Heart left ventricle (tissue), 16 donors: ENCODE measurements around the gene CABYR. TPM values are rescaled to one million over a fixed set of nuclear protein-coding genes. Genes with fewer than 3 reads are reported as not detected.

Experiments used
- ATAC-seq, 4 donors: fragments of 200-7000 bp; cut with Tn5 transposase; one replicate each; pipeline ENCODE4 v1.9.1; 2020 to 2022; ENCODE audit warnings: moderate library complexity in 4 of 4, mild to moderate bottlenecking in 3 of 4, moderate number of reproducible peaks in 1 of 4
- DNase-seq, 5 donors: peaks; one replicate each; pipeline ENCODE4 v3.0.0-alpha.2; 2020
- H3K27ac ChIP-seq, 12 donors: fragments of 200-600 bp; sonication (generic) in 4 of 12; one replicate each; pipeline versions ENCODE4 v1.5.0 to v1.8.0; 2016 to 2022; ENCODE audit warnings: mild to moderate bottlenecking in 2 of 12
- H3K27me3 ChIP-seq, 9 donors: fragments of 200-600 bp; sonication (generic) in 2 of 9; one replicate each; pipeline versions ENCODE4 v1.5.1 to v1.8.0; 2016 to 2022; ENCODE audit warnings: mild to moderate bottlenecking in 3 of 9
- H3K36me3 ChIP-seq, 9 donors: fragments of 200-600 bp; sonication (generic) in 2 of 9; one replicate each; pipeline versions ENCODE4 v1.5.0 to v1.8.0; 2018 to 2022; ENCODE audit warnings: mild to moderate bottlenecking in 2 of 9
- H3K4me1 ChIP-seq, 12 donors: fragments of 200-600 bp; sonication (generic) in 4 of 12; one replicate each; pipeline versions ENCODE4 v1.5.0 to v1.8.0; 2016 to 2022; ENCODE audit warnings: mild to moderate bottlenecking in 3 of 12
- H3K4me3 ChIP-seq, 12 donors: fragments of 200-600 bp; sonication (generic) in 4 of 12; one replicate each; pipeline versions ENCODE4 v1.5.0 to v1.8.0; 2017 to 2022; ENCODE audit warnings: mild to moderate bottlenecking in 9 of 12, moderate library complexity in 4 of 12
- H3K9me3 ChIP-seq, 12 donors: fragments of 200-600 bp; sonication (generic) in 4 of 12; one replicate each; pipeline versions ENCODE4 v1.5.0 to v1.8.0; 2016 to 2022; ENCODE audit warnings: mild to moderate bottlenecking in 1 of 12
- CTCF ChIP-seq, 12 donors: fragments of 200-600 bp; sonication (generic) in 4 of 12; IDR thresholded peaks; one replicate each; pipeline versions ENCODE4 v1.5.0 to v1.8.0; 2018 to 2022; ENCODE audit warnings: antibody characterized with exemption in 12 of 12, mild to moderate bottlenecking in 5 of 12
- POLR2A ChIP-seq, 2 donors: fragments of 450-650 bp; IDR thresholded peaks; one replicate each; pipeline ENCODE4 v1.6.1; 2017; ENCODE audit warnings: antibody characterized with exemption in 2 of 2, mild to moderate bottlenecking in 2 of 2, moderate library complexity in 2 of 2
- WGBS, 4 donors: extraction: QIAGEN DNeasy Blood & Tissue Kit in 2 of 4; methylation state at CpG; one replicate each; pipeline versions ENCODE4 v1.1.5 to v1.1.7; 2013 to 2018; 5-methylcytosine and 5-hydroxymethylcytosine counted together
- intact Hi-C, 10 donors: fragments of 100-400 bp; cut with DNase I; formaldehyde crosslinking; loops; one replicate each; pipeline versions ENCODE4 v1.11.1 to v1.14.2; 2022
- polyA plus RNA-seq, 2 donors: library from polyadenylated mRNA; stranded (reverse); fragments of 200-250 nt; gene quantifications; one replicate each; pipeline ENCODE4 v1.2.3, GENCODE V29; 2013
- total RNA-seq, 9 donors: library from RNA; depleted of rRNA in 2 of 9; stranded (reverse); fragments of >200 nt in 2 of 9; fragmentation: NEBNext Ultra II Directional in 3 of 9; extraction: Animal tissue kit (Norgen Biotek cat#: 25700) in 3 of 9; gene quantifications; one replicate each; pipeline versions ENCODE4 v1.1.0 to v1.2.4, GENCODE V29; 2016 to 2023
- donor health status: ischemic (EF 13 %, LVEDD 7.1; RV severe dilation, severe dysfunction).
- donor health status: healthy with polysubstance abuse.
- donor health status: DM: no; HTN: yes; CAD: no.
- donor health status: DM: no; HTN: no; CAD: no.
- donor health status: ischemic (EF 25% LVEDD 6.9; RV normal size, moderate dysfunction).
- donor health status: ischemic (EF 25% LVEDD 5.7; RV mildly dilated, moderate dysfunction).
- donor health status: healthy.
- donor health status: DM: yes; HTN: yes; CAD: no.
- donor health status: ischemic (EF 35%, LVEDD 5.7; RV mildly dilated, moderate dysfunction).
- donor health status: nonischemic (EF 11% LVEDD 7.7; RV severe dilation, severe dysfunction).
- donor health status: DM: yes; HTN: yes; CAD: no.
- donor health status: PGD.
- donor health status: ischemic (EF 29% LVEDD 5.4; RV normal size, mild dysfunction).
- donor health status: nonischemic (EF 23%, LVEDD 6.1; RV moderate dilation, normal function).

CABYR gene
- total and polyA plus RNA-seq, 11 donors: 0.10 to 1.0 (median 0.61) TPM; not detected in 4

GRCh38 chr18:24126155-24126961 lies 12.5 kb upstream of the CABYR start:
- intact Hi-C loops: no loop called here
- H3K4me3 ChIP-seq: no peak overlapping the region
- DNase-seq (no peak), ATAC-seq (no peak)
- TF ChIP-seq POLR2A (IDR thresholded peaks at IDR 0.05) (no peak), CTCF (IDR thresholded peaks at IDR 0.05) (no peak)
- H3K9me3 ChIP-seq: no peaks in the 10 kb centered on the region
- no peak overlapping the region for H3K27ac ChIP-seq
- H3K36me3 ChIP-seq: peaks cover 0 to 58% (median 5%) of the 10 kb centered on the region in 9 donors
- 61 to 73% (median 67%) methylated on average over 3 of the region's 3 CpGs for WGBS, 4 donors
- no peaks in the 10 kb centered on the region for H3K27me3 ChIP-seq
- H3K4me1 ChIP-seq: peaks cover 0 to 8% (median 0%) of the 10 kb centered on the region in 12 donors

- 87 to 92% (median 90%) methylated on average over 3 of the region's 3 CpGs for WGBS, 4 donors
- H3K27ac ChIP-seq: no peak overlapping the region
- no peaks in the 10 kb centered on the region for H3K9me3 ChIP-seq
- H3K36me3 ChIP-seq: peaks cover 0 to 61% (median 13%) of the 10 kb centered on the region in 9 donors
- intact Hi-C loops: no loop called here
- H3K4me1 ChIP-seq: peaks cover 0 to 8% (median 0%) of the 10 kb centered on the region in 12 donors
- H3K4me3 ChIP-seq: no peak overlapping the region
- DNase-seq: no peak
- TF ChIP-seq CTCF (IDR thresholded peaks at IDR 0.05) (no peak), POLR2A (IDR thresholded peaks at IDR 0.05) (no peak)
- no peaks in the 10 kb centered on the region for H3K27me3 ChIP-seq
- ATAC-seq: no peak
These were observed 11.1 kb upstream of the CABYR start for GRCh38 chr18:24127735-24128134.

GRCh38 chr18:24128700-24129099 lies 10.2 kb upstream of the CABYR start:
- Histone ChIP-seq H3K27ac (no peak overlapping the region), H3K27me3 (no peaks in the 10 kb centered on the region), H3K36me3 (peaks cover 0 to 65% (median 17%) of the 10 kb centered on the region in 9 donors), H3K4me3 (no peak overlapping the region), H3K9me3 (no peaks in the 10 kb centered on the region), H3K4me1 (peaks cover 0 to 8% (median 0%) of the 10 kb centered on the region in 12 donors)
- ATAC-seq: no peak
- DNase-seq: no peak
- no peak for TF ChIP-seq POLR2A (IDR thresholded peaks at IDR 0.05)
- no peak for TF ChIP-seq CTCF (IDR thresholded peaks at IDR 0.05)
- intact Hi-C loops: no loop called here
- 83 to 99% (median 98%) methylated on average over 4 of the region's 4 CpGs for WGBS, 4 donors

GRCh38 chr18:24130494-24130893 lies 8.4 kb upstream of the CABYR start:
- no peaks in the 10 kb centered on the region for H3K9me3 ChIP-seq
- intact Hi-C loops: no loop called here
- peaks cover 0 to 52% (median 17%) of the 10 kb centered on the region in 9 donors for H3K36me3 ChIP-seq
- TF ChIP-seq CTCF (IDR thresholded peaks at IDR 0.05) (no peak), POLR2A (IDR thresholded peaks at IDR 0.05) (no peak)
- DNase-seq: no peak
- no peak overlapping the region for H3K27ac ChIP-seq
- WGBS, 4 donors: 73 to 96% (median 93%) methylated on average over 2 of the region's 2 CpGs
- no peaks in the 10 kb centered on the region for H3K27me3 ChIP-seq
- peaks cover 0 to 8% (median 0%) of the 10 kb centered on the region in 12 donors for H3K4me1 ChIP-seq
- no peak for ATAC-seq
- no peak overlapping the region for H3K4me3 ChIP-seq
